Measurements from ENCODE around the gene SNAP91. TPM values are rescaled to one million over a fixed set of nuclear protein-coding genes. Genes with fewer than 3 reads are reported as not detected.

Gene SNAP91
- total RNA-seq, 2 donors from 2014 or later: not detected

DNA sequence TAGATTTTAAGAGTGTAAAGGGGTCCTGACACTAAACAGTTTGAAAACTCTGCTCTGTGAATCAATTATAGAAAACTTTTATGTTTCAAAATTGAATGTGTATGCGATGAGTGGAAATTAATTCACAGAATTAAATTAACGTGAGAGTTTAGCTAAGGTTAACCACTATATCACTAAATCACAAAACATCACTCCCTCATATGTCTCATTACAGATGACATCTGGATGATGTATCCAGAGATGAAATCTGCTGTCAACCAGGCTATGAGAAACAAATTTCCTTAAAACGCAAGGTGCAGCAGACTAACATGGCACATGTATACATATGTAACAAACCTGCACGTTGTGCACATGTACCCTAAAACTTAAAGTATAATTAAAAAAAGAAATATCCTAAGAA is 169.2 kb downstream of the SNAP91 start:
- no peaks in the 10 kb centered on the region for H3K4me1 Mint-ChIP-seq
- peaks cover 4% of the 10 kb centered on the region for H3K27me3 Mint-ChIP-seq

DNA sequence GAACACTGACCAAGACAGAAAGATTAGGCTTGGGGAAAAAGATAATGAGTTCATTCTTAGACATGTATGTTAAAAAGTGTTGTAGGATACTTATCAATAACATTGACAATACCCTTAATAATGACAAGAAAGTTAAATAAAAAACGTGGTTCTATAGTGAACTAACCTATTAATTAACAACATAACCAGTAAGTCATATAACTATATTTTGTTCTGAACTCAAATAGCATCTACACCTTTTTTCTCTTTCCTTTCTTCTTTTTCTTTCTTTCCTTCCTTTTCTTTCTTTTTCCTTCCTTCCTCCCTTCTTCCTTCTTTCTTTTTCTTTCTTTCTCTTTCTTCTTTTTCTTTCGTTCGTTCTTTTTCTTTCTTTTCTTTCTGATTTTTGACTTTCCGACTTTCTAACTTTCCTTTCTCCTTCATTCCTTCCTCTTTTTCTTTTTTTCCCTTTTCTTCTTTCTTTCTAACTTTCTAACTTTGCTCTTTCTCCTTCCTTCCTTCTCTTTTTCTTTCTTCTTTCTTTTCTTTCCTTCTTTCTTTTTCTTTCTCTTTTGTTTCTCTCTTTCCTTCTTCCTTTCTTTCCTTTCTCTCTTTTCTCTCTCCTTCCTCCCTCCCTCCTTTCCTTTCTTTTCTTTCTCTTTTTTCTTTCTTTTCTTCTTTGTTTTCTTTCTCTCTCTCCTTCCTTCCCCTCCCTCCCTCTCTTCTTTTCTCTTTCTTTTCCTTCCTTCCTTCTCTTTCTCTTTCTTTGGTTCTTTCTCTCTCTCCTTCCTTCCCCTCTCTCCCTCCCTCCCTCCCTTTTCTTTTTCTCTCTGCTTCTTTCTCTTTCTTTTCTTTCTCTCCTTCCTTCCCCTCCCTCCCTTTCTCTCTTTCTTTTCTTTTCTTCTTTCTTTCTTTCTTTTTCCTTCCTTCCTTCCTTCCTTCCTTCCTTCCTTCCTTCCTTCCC is 172.0 kb downstream of the SNAP91 start:
- Mint-ChIP-seq H3K27me3 (peaks cover 5% of the 10 kb centered on the region), H3K4me1 (no peaks in the 10 kb centered on the region), H3K4me3 (no peak overlapping the region), H3K36me3 (ENCODE audit: low read depth) (no peaks in the 10 kb centered on the region), H3K27ac (no peak overlapping the region), H3K9me3 (no peaks in the 10 kb centered on the region)
- ATAC-seq (replicated peaks): no peak

More for the DNA sequence above, 169.2 kb downstream of the SNAP91 start:
- ATAC-seq (replicated peaks): no peak
- H3K4me3 Mint-ChIP-seq: no peak overlapping the region
- no peaks in the 10 kb centered on the region for H3K36me3 Mint-ChIP-seq (ENCODE audit: low read depth)
- H3K9me3 Mint-ChIP-seq: no peaks in the 10 kb centered on the region
- H3K27ac Mint-ChIP-seq: no peak overlapping the region

DNA sequence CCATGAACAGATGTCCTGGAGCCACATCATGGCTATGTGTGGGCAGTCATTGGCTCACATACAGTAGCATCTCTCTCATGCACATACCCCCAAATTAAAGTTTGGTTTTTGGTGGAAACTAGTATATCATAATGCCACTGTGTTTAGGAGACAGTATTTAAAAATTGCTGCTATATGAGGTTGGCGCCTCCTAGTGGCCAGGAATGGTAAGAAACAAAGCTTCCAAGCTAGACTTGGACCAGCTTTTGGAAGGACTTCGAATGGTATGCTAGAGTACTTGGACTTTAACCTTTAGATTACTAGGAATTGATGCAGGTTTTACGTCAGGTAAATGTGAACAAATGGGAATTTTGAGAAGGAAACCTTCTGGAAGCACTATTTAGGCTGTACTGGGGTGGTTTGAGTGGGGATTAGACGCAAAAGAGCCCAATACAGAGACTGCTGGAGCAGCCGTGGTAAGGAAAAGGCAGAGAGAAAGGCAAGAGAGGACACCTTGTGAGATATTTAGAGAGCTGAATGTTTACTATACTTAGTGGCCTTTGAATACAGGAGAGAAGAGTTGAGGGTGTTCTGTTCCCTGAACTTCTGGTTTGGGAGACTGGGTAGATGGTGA is 172.8 kb downstream of the SNAP91 start:
- Mint-ChIP-seq H3K4me1 (no peaks in the 10 kb centered on the region), H3K27ac (no peak overlapping the region), H3K36me3 (ENCODE audit: low read depth) (no peaks in the 10 kb centered on the region), H3K9me3 (no peaks in the 10 kb centered on the region), H3K27me3 (peaks cover 5% of the 10 kb centered on the region), H3K4me3 (no peak overlapping the region)
- ATAC-seq (replicated peaks): no peak

DNA sequence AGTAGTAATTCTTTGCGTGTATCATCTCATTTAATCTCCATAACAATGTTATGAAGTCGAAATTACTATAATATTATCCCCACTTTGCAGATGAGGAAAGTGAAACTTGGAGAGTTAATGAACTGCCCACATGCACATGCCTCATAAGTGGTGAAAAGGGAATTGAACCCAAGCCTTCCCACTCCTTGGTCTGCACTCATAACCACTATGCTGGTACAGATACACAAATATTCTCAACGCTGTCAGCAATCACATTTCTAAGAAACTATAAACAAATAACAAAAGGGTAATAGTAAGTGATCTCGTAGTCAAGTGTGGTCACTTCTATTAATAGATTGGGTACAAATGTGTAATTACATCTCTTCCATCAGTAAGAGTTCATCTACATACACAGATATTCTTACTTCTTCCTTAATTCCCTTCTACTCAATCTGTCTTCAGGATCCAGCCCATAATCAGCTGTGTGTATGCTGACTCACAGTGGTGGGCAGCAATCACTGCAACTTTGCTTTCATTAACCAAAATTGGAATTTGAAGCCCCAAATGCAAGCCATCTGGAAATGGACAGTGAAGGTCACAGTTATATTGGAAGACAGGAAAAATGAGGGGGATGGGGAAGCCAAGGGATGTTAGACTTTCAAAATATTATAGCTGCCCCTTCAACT is 190.0 kb downstream of the SNAP91 start:
- Mint-ChIP-seq H3K4me3 (no peak overlapping the region), H3K9me3 (no peaks in the 10 kb centered on the region), H3K27me3 (peaks cover 20% of the 10 kb centered on the region), H3K36me3 (ENCODE audit: low read depth) (no peaks in the 10 kb centered on the region), H3K27ac (no peak overlapping the region), H3K4me1 (no peaks in the 10 kb centered on the region)
- ATAC-seq (replicated peaks): no peak

DNA sequence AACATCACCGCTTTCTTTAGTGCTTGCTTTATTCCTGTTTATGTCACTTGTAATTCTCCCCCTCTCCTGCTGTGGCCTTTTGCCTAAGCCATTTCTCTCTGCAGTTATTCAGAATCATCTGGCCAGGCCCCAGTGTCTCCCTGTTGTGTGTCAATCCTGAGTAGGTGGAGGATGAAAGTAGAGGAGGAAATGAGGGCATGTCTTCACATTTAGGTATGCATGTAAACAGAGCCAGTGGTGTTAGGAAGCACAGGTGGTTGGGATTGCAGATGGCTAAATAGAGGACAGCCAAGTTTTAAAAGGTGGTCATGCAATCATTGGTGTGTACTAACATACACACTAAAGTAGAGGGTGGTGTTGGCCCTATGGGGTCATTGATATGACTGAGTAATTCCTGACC is 191.4 kb downstream of the SNAP91 start:
- Mint-ChIP-seq H3K4me1 (no peaks in the 10 kb centered on the region), H3K9me3 (no peaks in the 10 kb centered on the region), H3K27ac (no peak overlapping the region), H3K36me3 (ENCODE audit: low read depth) (no peaks in the 10 kb centered on the region), H3K4me3 (no peak overlapping the region), H3K27me3 (peaks cover 21% of the 10 kb centered on the region)
- ATAC-seq (replicated peaks): no peak

DNA sequence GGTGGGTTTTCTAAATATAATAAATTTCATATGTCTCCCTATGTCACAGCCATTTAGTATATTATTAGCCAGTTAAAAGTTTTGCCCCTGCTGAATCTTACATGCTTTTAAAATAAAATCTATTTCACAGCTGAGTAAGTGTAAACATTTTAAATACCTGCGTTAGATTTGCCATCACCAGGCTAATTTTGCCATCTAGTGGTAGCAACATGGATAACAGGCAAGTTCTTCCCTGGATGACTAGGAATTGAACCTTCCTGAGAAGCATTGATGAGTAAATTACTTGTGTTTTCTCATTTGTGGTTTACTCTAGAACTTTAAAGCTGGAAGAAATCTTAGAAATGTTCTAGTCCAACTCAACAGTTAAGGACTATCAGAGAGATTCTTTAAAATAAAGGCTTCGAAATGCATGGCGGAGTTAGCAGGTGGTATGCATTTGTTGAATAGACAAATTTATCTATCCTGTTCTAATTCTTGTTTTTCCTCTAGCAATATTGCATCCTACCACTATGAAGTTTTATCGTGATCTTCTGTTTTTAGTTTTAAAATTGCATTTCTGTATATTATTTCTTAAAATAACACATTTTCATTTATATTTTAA is 193.9 kb downstream of the SNAP91 start:
- no peak overlapping the region for H3K4me3 Mint-ChIP-seq
- ATAC-seq (replicated peaks): no peak
- H3K36me3 Mint-ChIP-seq (ENCODE audit: low read depth): no peaks in the 10 kb centered on the region
- H3K9me3 Mint-ChIP-seq: no peaks in the 10 kb centered on the region
- H3K27ac Mint-ChIP-seq: no peak overlapping the region
- no peaks in the 10 kb centered on the region for H3K4me1 Mint-ChIP-seq
- H3K27me3 Mint-ChIP-seq: peaks cover 31% of the 10 kb centered on the region

DNA sequence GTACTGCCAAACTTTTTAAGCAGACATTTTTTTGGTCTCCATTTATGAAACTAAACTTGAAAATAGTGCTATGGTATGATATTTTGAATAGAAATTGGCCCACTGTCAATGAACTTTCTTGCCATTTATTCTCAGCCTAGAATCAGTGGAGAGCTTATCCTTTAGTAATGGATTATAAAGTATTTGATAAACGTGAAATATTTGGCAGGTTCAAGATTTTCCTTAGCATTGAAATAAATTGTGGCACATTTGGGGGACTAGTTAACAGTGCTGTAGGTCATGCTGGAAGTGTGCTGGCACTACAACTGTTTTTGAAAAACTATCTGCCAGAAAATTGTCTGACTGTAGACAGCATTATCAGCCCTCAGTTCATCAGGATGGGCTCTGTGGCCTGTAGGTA is 194.4 kb downstream of the SNAP91 start:
- Mint-ChIP-seq H3K27ac (no peak overlapping the region), H3K36me3 (ENCODE audit: low read depth) (no peaks in the 10 kb centered on the region), H3K9me3 (no peaks in the 10 kb centered on the region), H3K4me3 (no peak overlapping the region), H3K27me3 (peaks cover 31% of the 10 kb centered on the region), H3K4me1 (no peaks in the 10 kb centered on the region)
- ATAC-seq (replicated peaks): no peak

DNA sequence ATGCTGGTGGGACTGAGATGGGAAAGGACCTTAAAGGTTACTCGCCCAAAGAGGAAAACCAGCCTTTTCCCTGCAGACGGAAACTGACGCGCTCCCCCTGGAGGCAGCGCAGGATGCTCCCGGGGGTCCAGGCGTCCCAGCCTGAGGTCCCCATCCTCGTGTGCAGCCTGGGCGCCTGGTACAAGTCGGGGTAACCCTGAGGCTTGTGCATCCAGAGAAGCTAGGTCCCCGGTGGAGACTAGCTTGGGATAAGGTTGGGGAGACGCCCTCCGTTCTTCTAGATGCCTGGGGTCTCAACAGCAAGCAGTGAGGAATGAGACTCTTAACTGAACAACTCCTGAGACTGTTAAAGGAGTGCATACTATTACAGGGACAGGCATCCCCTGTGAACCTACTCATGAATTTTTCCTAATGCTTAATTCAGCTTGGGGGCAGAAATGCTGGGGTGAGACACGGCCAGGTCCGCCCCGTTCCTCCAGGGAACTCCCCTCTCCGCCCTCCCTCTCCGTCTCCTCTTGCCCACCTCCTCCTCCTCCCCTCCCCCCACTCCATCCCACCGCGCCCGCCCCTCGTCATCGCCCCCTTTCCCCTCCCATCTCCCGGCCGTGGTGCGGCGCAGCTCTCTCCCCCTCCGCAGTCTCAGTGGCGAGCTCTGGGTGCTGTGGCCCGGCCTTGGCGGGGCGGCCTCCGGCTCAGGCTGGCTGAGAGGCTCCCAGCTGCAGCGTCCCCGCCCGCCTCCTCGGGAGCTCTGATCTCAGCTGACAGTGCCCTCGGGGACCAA is 196.8 kb downstream of the SNAP91 start, which contains the start of gene PRSS35:
TSS of gene PRSS35 (plus strand) at position 634 of the 781 bp plus-strand sequence. CDS start 10,908 bp downstream, outside the sequence.
- Mint-ChIP-seq H3K4me1 (no peaks in the 10 kb centered on the region), H3K4me3 (peak within 1 kb of the TSS; percentile 58), H3K27ac (no peak within 1 kb of the TSS), H3K27me3 (peaks cover 26% of the 10 kb centered on the region), H3K36me3 (ENCODE audit: low read depth) (no peaks in the 10 kb centered on the region), H3K9me3 (no peaks in the 10 kb centered on the region)
- ATAC-seq (replicated peaks): peak; percentile 56

DNA sequence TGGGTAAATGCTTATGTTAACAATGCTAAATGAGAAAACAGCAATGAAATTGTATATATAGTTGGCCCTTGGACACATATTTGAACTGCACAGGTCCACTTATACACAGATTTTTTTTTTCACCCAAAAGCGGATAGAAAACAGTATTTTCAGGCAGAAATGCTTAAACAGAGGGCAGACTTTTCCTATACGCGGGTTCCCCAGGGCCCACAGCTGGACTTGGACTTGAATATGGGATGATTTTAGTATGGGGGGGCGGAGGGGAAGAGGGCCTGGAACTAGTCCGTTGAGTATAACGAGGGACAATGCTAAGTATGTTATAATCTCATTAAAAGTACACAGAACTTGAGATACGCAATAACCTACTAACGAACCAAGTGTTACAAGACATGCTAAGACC is 197.6 kb downstream of the SNAP91 start:
- Mint-ChIP-seq H3K36me3 (ENCODE audit: low read depth) (no peaks in the 10 kb centered on the region), H3K4me1 (no peaks in the 10 kb centered on the region), H3K4me3 (peak overlapping the region; percentile 58), H3K9me3 (no peaks in the 10 kb centered on the region), H3K27ac (no peak overlapping the region), H3K27me3 (peaks cover 22% of the 10 kb centered on the region)
- ATAC-seq (replicated peaks): no peak

DNA sequence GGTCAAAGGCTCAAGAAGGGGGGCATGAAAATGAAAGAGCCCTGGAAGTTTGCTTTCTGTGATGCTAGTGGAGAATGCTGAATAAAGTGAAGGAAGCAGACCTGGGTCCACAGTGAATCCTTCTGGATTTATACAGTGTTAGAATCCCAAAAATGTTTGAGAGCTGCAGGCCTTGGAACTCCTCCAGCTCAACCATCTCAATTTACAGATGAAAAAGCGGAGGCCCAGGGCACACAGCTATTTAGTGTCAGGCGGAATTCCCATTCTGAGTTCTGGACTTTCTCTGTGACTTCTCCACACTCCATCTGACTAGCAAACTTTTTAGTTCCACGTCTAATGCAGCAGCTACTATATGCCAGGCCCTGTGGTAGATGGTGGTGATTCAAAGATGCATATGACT is 198.1 kb downstream of the SNAP91 start:
- Mint-ChIP-seq H3K27ac (no peak overlapping the region), H3K9me3 (no peaks in the 10 kb centered on the region), H3K36me3 (ENCODE audit: low read depth) (no peaks in the 10 kb centered on the region), H3K4me3 (no peak overlapping the region), H3K4me1 (no peaks in the 10 kb centered on the region), H3K27me3 (peaks cover 22% of the 10 kb centered on the region)
- ATAC-seq (replicated peaks): no peak

DNA sequence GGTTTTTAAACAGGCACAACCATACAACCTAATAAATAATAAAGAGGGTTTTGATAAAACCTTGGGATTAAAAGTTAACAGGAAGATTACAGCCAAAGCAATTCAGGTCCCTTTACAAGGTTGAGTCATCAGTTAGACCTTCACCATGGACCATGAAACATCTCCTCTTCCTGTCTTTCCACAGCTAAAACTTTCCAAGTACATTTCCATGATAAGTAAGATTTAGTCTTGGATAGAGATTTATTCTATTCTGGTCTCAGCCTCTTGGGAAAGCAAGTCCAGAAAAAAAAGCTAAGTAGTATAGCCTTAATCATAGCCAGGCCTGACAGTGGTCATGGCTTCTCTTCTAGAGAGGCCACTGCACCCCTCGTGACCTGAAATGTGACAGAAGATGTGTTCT is 199.5 kb downstream of the SNAP91 start:
- ATAC-seq (replicated peaks): no peak
- H3K36me3 Mint-ChIP-seq (ENCODE audit: low read depth): no peaks in the 10 kb centered on the region
- H3K4me1 Mint-ChIP-seq: no peaks in the 10 kb centered on the region
- H3K4me3 Mint-ChIP-seq: no peak overlapping the region
- H3K9me3 Mint-ChIP-seq: no peaks in the 10 kb centered on the region
- H3K27ac Mint-ChIP-seq: no peak overlapping the region
- H3K27me3 Mint-ChIP-seq: peaks cover 22% of the 10 kb centered on the region

DNA sequence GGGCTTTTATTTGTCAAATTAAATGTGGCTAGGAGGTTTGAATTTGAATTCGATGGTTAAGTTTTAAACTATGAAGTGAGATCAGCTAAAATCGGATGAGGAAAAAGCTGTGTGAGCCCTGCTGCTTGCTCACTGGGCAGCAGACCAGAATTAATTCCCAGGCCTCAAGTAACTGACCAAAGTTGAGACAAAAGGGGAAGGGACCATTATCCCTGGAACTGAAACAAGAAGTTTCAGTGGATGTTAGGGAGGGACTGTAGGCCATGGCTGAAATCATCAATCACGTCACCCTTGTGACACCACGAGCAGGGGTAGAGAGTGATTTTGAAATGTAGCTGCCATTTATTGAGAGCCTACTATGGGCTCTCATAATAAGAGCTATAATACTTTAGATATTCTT is 203.5 kb downstream of the SNAP91 start:
- Mint-ChIP-seq H3K36me3 (ENCODE audit: low read depth) (no peaks in the 10 kb centered on the region), H3K4me3 (no peak overlapping the region), H3K27me3 (no peaks in the 10 kb centered on the region), H3K4me1 (no peaks in the 10 kb centered on the region), H3K9me3 (peaks cover 8% of the 10 kb centered on the region), H3K27ac (no peak overlapping the region)
- no peak for ATAC-seq (replicated peaks)

Measured in activated T-helper 17 cell treated with anti-CD3 and anti-CD28 coated beads, Interleukin-2, amount 50 U/mL, for 72 hours (primary cell).